HepG2 (cell line): Measurements from ENCODE around the gene ELMOD3. TPM values are rescaled to one million over a fixed set of nuclear protein-coding genes. Genes with fewer than 3 reads are reported as not detected.

Source experiments
- ARNT ChIP-seq: fragments of 450-650 bp; IDR thresholded peaks from 2 replicates; pipeline ENCODE4 v1.6.1; 2017
- BRD4 ChIP-seq: sonication (generic); formaldehyde crosslinking; IDR thresholded peaks from 2 replicates; pipeline ENCODE4 v1.4.0; 2020; ENCODE audit warnings: missing genetic modification reagents
- ELF3 ChIP-seq: IDR thresholded peaks from 2 replicates; pipeline ENCODE4 v1.6.1; 2016; ENCODE audit warnings: missing genetic modification reagents, missing compliant biosample characterization
- FOXC1 ChIP-seq: sonication (generic); formaldehyde crosslinking; IDR thresholded peaks from 2 replicates; pipeline ENCODE4 v1.8.0; 2022; ENCODE audit warnings: mild to moderate bottlenecking, missing genetic modification reagents, borderline replicate concordance
- KDM4B ChIP-seq: sonication (generic); formaldehyde crosslinking; IDR thresholded peaks from 2 replicates; pipeline ENCODE4 v1.4.0; 2020; ENCODE audit warnings: missing genetic modification reagents
- MEIS2 ChIP-seq: sonication (generic); formaldehyde crosslinking; IDR thresholded peaks from 2 replicates; pipeline ENCODE4 v1.9.0; 2021; ENCODE audit warnings: mild to moderate bottlenecking, missing genetic modification reagents
- MZF1 ChIP-seq: sonication (generic); formaldehyde crosslinking; IDR thresholded peaks from 2 replicates; pipeline ENCODE4 v1.8.1; 2023; ENCODE audit warnings: mild to moderate bottlenecking, missing genetic modification reagents, borderline replicate concordance
- RORA ChIP-seq: sonication (generic); formaldehyde crosslinking; IDR thresholded peaks from 2 replicates; pipeline ENCODE4 v1.5.0; 2020; ENCODE audit warnings: mild to moderate bottlenecking, missing genetic modification reagents, moderate library complexity
- SAFB2 ChIP-seq: sonication (generic); formaldehyde crosslinking; IDR thresholded peaks from 2 replicates; pipeline ENCODE4 v1.5.1; 2020; ENCODE audit warnings: missing genetic modification reagents, low read depth, mild to moderate bottlenecking, borderline replicate concordance
- SRSF4 ChIP-seq: fragments of 200-400 bp; formaldehyde crosslinking; IDR thresholded peaks from one replicate; pipeline ENCODE4 v1.6.1; 2018; ENCODE audit warnings: mild to moderate bottlenecking, low read depth, low read length, moderate library complexity; ENCODE audit not compliant: poor library complexity, severe bottlenecking
- ZBTB49 ChIP-seq: sonication (generic); formaldehyde crosslinking; IDR thresholded peaks from 2 replicates; pipeline ENCODE4 v1.4.0; 2020; ENCODE audit warnings: missing genetic modification reagents, borderline replicate concordance
- ZKSCAN8 ChIP-seq: IDR thresholded peaks from 2 replicates; pipeline ENCODE4 v1.6.1; 2016; ENCODE audit warnings: borderline replicate concordance, missing genetic modification reagents, missing compliant biosample characterization
- ZNF354B ChIP-seq: sonication (generic); formaldehyde crosslinking; IDR thresholded peaks from 2 replicates; pipeline ENCODE4 v1.8.0; 2022; ENCODE audit warnings: mild to moderate bottlenecking, missing genetic modification reagents
- ZNF678 ChIP-seq: sonication (generic); formaldehyde crosslinking; IDR thresholded peaks from 2 replicates; pipeline ENCODE4 v1.4.0; 2020; ENCODE audit warnings: mild to moderate bottlenecking, missing genetic modification reagents
- ZSCAN22 ChIP-seq: sonication (generic); formaldehyde crosslinking; IDR thresholded peaks from 2 replicates; pipeline ENCODE4 v1.4.0; 2020; ENCODE audit warnings: mild to moderate bottlenecking, missing genetic modification reagents
- polyA plus RNA-seq, 8 experiments: library from polyadenylated mRNA; depleted of rRNA in 3 of 8; stranded (reverse) in 7 of 8; unstranded in 1 of 8; fragments of >200 nt; fragmentation: Illumina TruSeq in 4 of 8; extraction: Trizol in 4 of 8; gene quantifications; 2 replicates each; pipeline versions ENCODE4 v1.2.1 to v1.2.3, GENCODE V29; 2011 to 2016; ENCODE audit warnings: low read depth in 4 of 8, missing spikeins in 1 of 8, mixed read lengths in 1 of 8; ENCODE audit not compliant: insufficient read depth in 1 of 8
- total RNA-seq, 5 experiments: library from RNA; depleted of rRNA; stranded (reverse); fragments of >200 nt; fragmentation: Illumina TruSeq; extraction: Trizol; gene quantifications; 2 replicates each; pipeline ENCODE4 v1.2.3, GENCODE V29; 2016; ENCODE audit warnings: low read depth in 1 of 5
- TF ChIP-seq, protein P1 (sequence below): IDR thresholded peaks from 2 replicates; pipeline ENCODE4 v1.6.1; 2016; ENCODE audit warnings: low read depth, missing genetic modification reagents, missing compliant biosample characterization
- TF ChIP-seq, protein P2 (sequence below): sonication (generic); formaldehyde crosslinking; IDR thresholded peaks from 2 replicates; pipeline ENCODE4 v1.5.1; 2020; ENCODE audit warnings: missing genetic modification reagents, mild to moderate bottlenecking, borderline replicate concordance

ELMOD3 gene
- total and polyA plus RNA-seq, 2 of the 13 experiments (the other 11 are each of a cell fraction or from before 2014, with no cell fraction given): 13.3 to 19.5 TPM

GRCh38 chr2:85418132-85419008, 63.8 kb downstream of the ELMOD3 start, which contains the start of gene SH2D6 (continued):
- TF ChIP-seq, protein P1, sequence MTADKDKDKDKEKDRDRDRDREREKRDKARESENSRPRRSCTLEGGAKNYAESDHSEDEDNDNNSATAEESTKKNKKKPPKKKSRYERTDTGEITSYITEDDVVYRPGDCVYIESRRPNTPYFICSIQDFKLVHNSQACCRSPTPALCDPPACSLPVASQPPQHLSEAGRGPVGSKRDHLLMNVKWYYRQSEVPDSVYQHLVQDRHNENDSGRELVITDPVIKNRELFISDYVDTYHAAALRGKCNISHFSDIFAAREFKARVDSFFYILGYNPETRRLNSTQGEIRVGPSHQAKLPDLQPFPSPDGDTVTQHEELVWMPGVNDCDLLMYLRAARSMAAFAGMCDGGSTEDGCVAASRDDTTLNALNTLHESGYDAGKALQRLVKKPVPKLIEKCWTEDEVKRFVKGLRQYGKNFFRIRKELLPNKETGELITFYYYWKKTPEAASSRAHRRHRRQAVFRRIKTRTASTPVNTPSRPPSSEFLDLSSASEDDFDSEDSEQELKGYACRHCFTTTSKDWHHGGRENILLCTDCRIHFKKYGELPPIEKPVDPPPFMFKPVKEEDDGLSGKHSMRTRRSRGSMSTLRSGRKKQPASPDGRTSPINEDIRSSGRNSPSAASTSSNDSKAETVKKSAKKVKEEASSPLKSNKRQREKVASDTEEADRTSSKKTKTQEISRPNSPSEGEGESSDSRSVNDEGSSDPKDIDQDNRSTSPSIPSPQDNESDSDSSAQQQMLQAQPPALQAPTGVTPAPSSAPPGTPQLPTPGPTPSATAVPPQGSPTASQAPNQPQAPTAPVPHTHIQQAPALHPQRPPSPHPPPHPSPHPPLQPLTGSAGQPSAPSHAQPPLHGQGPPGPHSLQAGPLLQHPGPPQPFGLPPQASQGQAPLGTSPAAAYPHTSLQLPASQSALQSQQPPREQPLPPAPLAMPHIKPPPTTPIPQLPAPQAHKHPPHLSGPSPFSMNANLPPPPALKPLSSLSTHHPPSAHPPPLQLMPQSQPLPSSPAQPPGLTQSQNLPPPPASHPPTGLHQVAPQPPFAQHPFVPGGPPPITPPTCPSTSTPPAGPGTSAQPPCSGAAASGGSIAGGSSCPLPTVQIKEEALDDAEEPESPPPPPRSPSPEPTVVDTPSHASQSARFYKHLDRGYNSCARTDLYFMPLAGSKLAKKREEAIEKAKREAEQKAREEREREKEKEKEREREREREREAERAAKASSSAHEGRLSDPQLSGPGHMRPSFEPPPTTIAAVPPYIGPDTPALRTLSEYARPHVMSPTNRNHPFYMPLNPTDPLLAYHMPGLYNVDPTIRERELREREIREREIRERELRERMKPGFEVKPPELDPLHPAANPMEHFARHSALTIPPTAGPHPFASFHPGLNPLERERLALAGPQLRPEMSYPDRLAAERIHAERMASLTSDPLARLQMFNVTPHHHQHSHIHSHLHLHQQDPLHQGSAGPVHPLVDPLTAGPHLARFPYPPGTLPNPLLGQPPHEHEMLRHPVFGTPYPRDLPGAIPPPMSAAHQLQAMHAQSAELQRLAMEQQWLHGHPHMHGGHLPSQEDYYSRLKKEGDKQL (CRISPR knock-in tag): no peak
- TF ChIP-seq MZF1: peak; percentile 64; the same call in 1 of the 2 replicates
- TF ChIP-seq ZSCAN22 (CRISPR knock-in tag): no peak
- TF ChIP-seq, protein P2, sequence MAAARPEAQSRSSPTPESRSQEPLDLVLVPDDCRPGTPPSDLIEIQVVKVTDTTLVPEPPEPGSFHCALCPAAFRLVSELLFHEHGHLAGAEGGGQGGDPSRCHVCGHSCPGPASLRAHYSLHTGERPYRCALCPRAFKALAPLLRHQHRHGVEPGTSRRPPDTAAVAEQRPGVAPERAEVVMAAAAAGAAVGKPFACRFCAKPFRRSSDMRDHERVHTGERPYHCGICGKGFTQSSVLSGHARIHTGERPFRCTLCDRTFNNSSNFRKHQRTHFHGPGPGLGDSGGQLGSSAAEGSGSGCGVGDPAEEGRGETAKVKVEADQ: no peak
- TF ChIP-seq RORA (CRISPR knock-in tag): no peak
- peak; percentile 44; the same call in 1 of the 2 replicates for TF ChIP-seq ELF3 (CRISPR knock-in tag)
- TF ChIP-seq KDM4B (CRISPR knock-in tag): peak; percentile 30; the same call in 1 of the 2 replicates
- peak; percentile 85; the same call in 1 of the 2 replicates for TF ChIP-seq ZNF354B
- peak; percentile 83; the same call in 1 of the 2 replicates for TF ChIP-seq FOXC1 (CRISPR knock-in tag)
- TF ChIP-seq BRD4: peak; percentile 36; the same call in 1 of the 2 replicates
- TF ChIP-seq ZBTB49 (CRISPR knock-in tag): peak; percentile 83; the same call in 1 of the 2 replicates
- TF ChIP-seq SAFB2 (CRISPR knock-in tag): no peak
- peak; percentile 65 for TF ChIP-seq ZNF678 (CRISPR knock-in tag)
- peak; percentile 64 for TF ChIP-seq ZKSCAN8 (CRISPR knock-in tag)
- peak; percentile 37 for TF ChIP-seq MEIS2 (CRISPR knock-in tag)
- no peak for TF ChIP-seq SRSF4
- no peak for TF ChIP-seq ARNT
